HepG2 (cell line): ENCODE results near the gene CPEB4. TPM values are rescaled to one million over a fixed set of nuclear protein-coding genes. Genes with fewer than 3 reads are reported as not detected.

Experiments used
- GFI1 ChIP-seq: sonication (generic); formaldehyde crosslinking; IDR thresholded peaks from 2 replicates; pipeline ENCODE4 v1.5.0; 2020; ENCODE audit warnings: missing genetic modification reagents, mild to moderate bottlenecking, borderline replicate concordance
- JUN ChIP-seq: sonication (generic); formaldehyde crosslinking; IDR thresholded peaks from 2 replicates; pipeline ENCODE4 v1.4.0; 2020; ENCODE audit warnings: mild to moderate bottlenecking, missing genetic modification reagents
- PRMT3 ChIP-seq: sonication (generic); formaldehyde crosslinking; IDR thresholded peaks from 2 replicates; pipeline ENCODE4 v1.8.1; 2022; ENCODE audit warnings: low read depth, mild to moderate bottlenecking, moderate library complexity, missing genetic modification reagents, borderline replicate concordance
- SMC3 ChIP-seq: IDR thresholded peaks from 2 replicates; pipeline ENCODE4 v1.6.1; 2011; ENCODE audit warnings: low read length, improper control_type of control experiment
- ZNF12 ChIP-seq: sonication (generic); formaldehyde crosslinking; IDR thresholded peaks from 2 replicates; pipeline ENCODE4 v1.5.0; 2020; ENCODE audit warnings: missing genetic modification reagents
- ZNF547 ChIP-seq: sonication (generic); formaldehyde crosslinking; IDR thresholded peaks from 2 replicates; pipeline ENCODE4 v1.5.1; 2020; ENCODE audit warnings: mild to moderate bottlenecking, missing genetic modification reagents
- ZSCAN9 ChIP-seq: IDR thresholded peaks from 2 replicates; pipeline ENCODE4 v1.6.1; 2016; ENCODE audit warnings: borderline replicate concordance
- polyA plus RNA-seq, 8 experiments: library from polyadenylated mRNA; depleted of rRNA in 3 of 8; stranded (reverse) in 7 of 8; unstranded in 1 of 8; fragments of >200 nt; fragmentation: Illumina TruSeq in 4 of 8; extraction: Trizol in 4 of 8; gene quantifications; 2 replicates each; pipeline versions ENCODE4 v1.2.1 to v1.2.3, GENCODE V29; 2011 to 2016; ENCODE audit warnings: low read depth in 4 of 8, missing spikeins in 1 of 8, mixed read lengths in 1 of 8; ENCODE audit not compliant: insufficient read depth in 1 of 8
- total RNA-seq, 5 experiments: library from RNA; depleted of rRNA; stranded (reverse); fragments of >200 nt; fragmentation: Illumina TruSeq; extraction: Trizol; gene quantifications; 2 replicates each; pipeline ENCODE4 v1.2.3, GENCODE V29; 2016; ENCODE audit warnings: low read depth in 1 of 5
- TF ChIP-seq, protein P1 (sequence below): sonication (generic); formaldehyde crosslinking; IDR thresholded peaks from 2 replicates; pipeline ENCODE4 v1.4.0; 2020; ENCODE audit warnings: missing genetic modification reagents
- TF ChIP-seq, protein P2 (sequence below): sonication (generic); formaldehyde crosslinking; IDR thresholded peaks from 2 replicates; pipeline ENCODE4 v1.5.0; 2020; ENCODE audit warnings: mild to moderate bottlenecking, missing genetic modification reagents
- TF ChIP-seq, protein P3 (sequence below): sonication (generic); formaldehyde crosslinking; conservative IDR thresholded peaks from 2 replicates; pipeline ENCODE4 v1.4.0; 2020; ENCODE audit warnings: missing genetic modification reagents
- TF ChIP-seq, protein P4 (sequence below): sonication (generic); formaldehyde crosslinking; IDR thresholded peaks from 2 replicates; pipeline ENCODE4 v1.4.0; 2020; ENCODE audit warnings: missing genetic modification reagents
- TF ChIP-seq, protein P5 (sequence below): sonication (generic); formaldehyde crosslinking; IDR thresholded peaks from 2 replicates; pipeline ENCODE4 v1.4.0; 2020; ENCODE audit warnings: missing genetic modification reagents, borderline replicate concordance
- TF ChIP-seq, protein P6 (sequence below): sonication (generic); formaldehyde crosslinking; IDR thresholded peaks from 2 replicates; pipeline ENCODE4 v1.5.0; 2020; ENCODE audit warnings: missing genetic modification reagents
- TF ChIP-seq, protein P7 (sequence below): sonication (generic); formaldehyde crosslinking; IDR thresholded peaks from 2 replicates; pipeline ENCODE4 v1.8.1; 2022; ENCODE audit warnings: low read depth, mild to moderate bottlenecking, missing genetic modification reagents

The CPEB4 gene
- total and polyA plus RNA-seq, 2 of the 13 experiments (the other 11 are each of a cell fraction or from before 2014, with no cell fraction given): 7.7 to 26.7 TPM

DNA sequence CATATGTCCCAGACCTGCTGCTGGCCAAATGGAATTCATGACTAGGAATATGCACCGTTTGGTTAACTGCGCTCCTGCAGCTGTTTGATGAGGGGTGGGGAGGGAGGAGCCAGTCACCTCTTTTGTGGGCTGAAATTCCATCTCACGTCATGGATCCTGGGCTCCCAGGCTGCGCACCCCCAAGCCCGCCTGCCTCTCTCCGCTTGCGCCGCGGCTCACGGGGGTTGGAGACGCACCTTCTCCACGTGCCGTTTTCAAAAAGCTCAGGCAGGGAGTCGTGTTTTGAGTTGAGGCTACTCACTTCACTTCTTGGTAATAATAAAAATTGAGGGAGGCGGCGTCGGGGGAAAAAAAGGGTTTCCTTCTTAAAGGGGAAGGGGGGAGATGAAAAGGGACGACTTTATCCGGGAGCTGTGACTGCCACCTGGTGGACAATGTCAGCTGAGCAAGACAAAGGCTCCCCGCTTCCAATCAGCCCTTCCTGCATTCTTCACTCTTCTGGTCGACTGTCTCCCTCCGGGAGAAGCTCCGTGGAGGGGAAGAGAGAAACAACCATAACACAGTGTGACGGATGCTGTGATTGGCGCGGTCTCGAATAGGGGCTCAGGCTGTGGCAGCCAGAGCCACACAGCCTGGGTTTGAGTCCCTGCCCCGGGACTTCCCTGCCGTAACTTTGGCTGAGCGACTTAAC lies 84.9 kb downstream of the CPEB4 start (continued):
- TF ChIP-seq PRMT3 (CRISPR knock-in tag): no peak
- no peak for TF ChIP-seq JUN (CRISPR knock-in tag)
- TF ChIP-seq SMC3: peak; percentile 97
- TF ChIP-seq ZNF547 (CRISPR knock-in tag): no peak
- TF ChIP-seq, protein P1, sequence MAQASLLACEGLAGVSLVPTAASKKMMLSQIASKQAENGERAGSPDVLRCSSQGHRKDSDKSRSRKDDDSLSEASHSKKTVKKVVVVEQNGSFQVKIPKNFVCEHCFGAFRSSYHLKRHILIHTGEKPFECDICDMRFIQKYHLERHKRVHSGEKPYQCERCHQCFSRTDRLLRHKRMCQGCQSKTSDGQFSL (CRISPR knock-in tag): no peak
- no peak for TF ChIP-seq ZNF12 (CRISPR knock-in tag)
- no peak for TF ChIP-seq GFI1 (CRISPR knock-in tag)
- TF ChIP-seq, protein P2, sequence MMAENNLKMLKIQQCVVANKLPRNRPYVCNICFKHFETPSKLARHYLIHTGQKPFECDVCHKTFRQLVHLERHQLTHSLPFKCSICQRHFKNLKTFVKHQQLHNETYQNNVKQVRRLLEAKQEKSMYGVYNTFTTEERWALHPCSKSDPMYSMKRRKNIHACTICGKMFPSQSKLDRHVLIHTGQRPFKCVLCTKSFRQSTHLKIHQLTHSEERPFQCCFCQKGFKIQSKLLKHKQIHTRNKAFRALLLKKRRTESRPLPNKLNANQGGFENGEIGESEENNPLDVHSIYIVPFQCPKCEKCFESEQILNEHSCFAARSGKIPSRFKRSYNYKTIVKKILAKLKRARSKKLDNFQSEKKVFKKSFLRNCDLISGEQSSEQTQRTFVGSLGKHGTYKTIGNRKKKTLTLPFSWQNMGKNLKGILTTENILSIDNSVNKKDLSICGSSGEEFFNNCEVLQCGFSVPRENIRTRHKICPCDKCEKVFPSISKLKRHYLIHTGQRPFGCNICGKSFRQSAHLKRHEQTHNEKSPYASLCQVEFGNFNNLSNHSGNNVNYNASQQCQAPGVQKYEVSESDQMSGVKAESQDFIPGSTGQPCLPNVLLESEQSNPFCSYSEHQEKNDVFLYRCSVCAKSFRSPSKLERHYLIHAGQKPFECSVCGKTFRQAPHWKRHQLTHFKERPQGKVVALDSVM: no peak
- TF ChIP-seq, protein P3, sequence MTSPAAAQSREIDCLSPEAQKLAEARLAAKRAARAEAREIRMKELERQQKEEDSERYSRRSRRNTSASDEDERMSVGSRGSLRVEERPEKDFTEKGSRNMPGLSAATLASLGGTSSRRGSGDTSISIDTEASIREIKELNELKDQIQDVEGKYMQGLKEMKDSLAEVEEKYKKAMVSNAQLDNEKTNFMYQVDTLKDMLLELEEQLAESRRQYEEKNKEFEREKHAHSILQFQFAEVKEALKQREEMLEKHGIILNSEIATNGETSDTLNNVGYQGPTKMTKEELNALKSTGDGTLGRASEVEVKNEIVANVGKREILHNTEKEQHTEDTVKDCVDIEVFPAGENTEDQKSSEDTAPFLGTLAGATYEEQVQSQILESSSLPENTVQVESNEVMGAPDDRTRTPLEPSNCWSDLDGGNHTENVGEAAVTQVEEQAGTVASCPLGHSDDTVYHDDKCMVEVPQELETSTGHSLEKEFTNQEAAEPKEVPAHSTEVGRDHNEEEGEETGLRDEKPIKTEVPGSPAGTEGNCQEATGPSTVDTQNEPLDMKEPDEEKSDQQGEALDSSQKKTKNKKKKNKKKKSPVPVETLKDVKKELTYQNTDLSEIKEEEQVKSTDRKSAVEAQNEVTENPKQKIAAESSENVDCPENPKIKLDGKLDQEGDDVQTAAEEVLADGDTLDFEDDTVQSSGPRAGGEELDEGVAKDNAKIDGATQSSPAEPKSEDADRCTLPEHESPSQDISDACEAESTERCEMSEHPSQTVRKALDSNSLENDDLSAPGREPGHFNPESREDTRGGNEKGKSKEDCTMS (CRISPR knock-in tag): no peak
- TF ChIP-seq, protein P4, sequence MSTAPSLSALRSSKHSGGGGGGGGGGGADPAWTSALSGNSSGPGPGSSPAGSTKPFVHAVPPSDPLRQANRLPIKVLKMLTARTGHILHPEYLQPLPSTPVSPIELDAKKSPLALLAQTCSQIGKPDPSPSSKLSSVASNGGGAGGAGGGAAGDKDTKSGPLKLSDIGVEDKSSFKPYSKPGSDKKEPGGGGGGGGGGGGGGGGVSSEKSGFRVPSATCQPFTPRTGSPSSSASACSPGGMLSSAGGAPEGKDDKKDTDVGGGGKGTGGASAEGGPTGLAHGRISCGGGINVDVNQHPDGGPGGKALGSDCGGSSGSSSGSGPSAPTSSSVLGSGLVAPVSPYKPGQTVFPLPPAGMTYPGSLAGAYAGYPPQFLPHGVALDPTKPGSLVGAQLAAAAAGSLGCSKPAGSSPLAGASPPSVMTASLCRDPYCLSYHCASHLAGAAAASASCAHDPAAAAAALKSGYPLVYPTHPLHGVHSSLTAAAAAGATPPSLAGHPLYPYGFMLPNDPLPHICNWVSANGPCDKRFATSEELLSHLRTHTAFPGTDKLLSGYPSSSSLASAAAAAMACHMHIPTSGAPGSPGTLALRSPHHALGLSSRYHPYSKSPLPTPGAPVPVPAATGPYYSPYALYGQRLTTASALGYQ: no peak
- TF ChIP-seq, protein P5, sequence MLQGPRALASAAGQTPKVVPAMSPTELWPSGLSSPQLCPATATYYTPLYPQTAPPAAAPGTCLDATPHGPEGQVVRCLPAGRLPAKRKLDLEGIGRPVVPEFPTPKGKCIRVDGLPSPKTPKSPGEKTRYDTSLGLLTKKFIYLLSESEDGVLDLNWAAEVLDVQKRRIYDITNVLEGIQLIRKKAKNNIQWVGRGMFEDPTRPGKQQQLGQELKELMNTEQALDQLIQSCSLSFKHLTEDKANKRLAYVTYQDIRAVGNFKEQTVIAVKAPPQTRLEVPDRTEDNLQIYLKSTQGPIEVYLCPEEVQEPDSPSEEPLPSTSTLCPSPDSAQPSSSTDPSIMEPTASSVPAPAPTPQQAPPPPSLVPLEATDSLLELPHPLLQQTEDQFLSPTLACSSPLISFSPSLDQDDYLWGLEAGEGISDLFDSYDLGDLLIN (CRISPR knock-in tag): no peak
- TF ChIP-seq, protein P6, sequence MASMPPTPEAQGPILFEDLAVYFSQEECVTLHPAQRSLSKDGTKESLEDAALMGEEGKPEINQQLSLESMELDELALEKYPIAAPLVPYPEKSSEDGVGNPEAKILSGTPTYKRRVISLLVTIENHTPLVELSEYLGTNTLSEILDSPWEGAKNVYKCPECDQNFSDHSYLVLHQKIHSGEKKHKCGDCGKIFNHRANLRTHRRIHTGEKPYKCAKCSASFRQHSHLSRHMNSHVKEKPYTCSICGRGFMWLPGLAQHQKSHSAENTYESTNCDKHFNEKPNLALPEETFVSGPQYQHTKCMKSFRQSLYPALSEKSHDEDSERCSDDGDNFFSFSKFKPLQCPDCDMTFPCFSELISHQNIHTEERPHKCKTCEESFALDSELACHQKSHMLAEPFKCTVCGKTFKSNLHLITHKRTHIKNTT (CRISPR knock-in tag): no peak
- 0 out of 2 replicates have a peak, but pooled peaks have one; percentile 24 for TF ChIP-seq ZSCAN9 (CRISPR knock-in tag)
- TF ChIP-seq, protein P7, sequence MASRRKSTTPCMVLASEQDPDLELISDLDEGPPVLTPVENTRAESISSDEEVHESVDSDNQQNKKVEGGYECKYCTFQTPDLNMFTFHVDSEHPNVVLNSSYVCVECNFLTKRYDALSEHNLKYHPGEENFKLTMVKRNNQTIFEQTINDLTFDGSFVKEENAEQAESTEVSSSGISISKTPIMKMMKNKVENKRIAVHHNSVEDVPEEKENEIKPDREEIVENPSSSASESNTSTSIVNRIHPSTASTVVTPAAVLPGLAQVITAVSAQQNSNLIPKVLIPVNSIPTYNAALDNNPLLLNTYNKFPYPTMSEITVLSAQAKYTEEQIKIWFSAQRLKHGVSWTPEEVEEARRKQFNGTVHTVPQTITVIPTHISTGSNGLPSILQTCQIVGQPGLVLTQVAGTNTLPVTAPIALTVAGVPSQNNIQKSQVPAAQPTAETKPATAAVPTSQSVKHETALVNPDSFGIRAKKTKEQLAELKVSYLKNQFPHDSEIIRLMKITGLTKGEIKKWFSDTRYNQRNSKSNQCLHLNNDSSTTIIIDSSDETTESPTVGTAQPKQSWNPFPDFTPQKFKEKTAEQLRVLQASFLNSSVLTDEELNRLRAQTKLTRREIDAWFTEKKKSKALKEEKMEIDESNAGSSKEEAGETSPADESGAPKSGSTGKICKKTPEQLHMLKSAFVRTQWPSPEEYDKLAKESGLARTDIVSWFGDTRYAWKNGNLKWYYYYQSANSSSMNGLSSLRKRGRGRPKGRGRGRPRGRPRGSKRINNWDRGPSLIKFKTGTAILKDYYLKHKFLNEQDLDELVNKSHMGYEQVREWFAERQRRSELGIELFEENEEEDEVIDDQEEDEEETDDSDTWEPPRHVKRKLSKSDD (CRISPR knock-in tag): 0 out of 2 replicates have a peak, but pooled peaks have one; percentile 58
